A673 (cell line): ENCODE results near the gene SCAF4. TPM values are rescaled to one million over a fixed set of nuclear protein-coding genes. Genes with fewer than 3 reads are reported as not detected.
A peak's percentile ranks its signal among the peaks of the same experiment; 100 is the strongest.
"Not testable (repeated sequence)": the region's sequence is repeated elsewhere in the genome, so short reads cannot be mapped to it uniquely, and the experiment has no call there.

Experiments used
- BruUV-seq: library from RNA; stranded (reverse); fragments of 400-500 nt; replicated peaks from 2 replicates; lab custom pipeline; 2021; lab: Mats Ljungman, UMichigan
- CTCF ChIA-PET: fragments of 300-600 bp; sonication (Branson Sonifier 250); formaldehyde crosslinking; loops from one replicate; lab custom pipeline; 2022; ENCODE audit warnings: antibody characterized with exemption; lab: Charles Lee
- POLR2A ChIA-PET: fragments of 300-600 bp; sonication (Branson Sonifier 250); formaldehyde crosslinking; loops from one replicate; lab custom pipeline; 2022; ENCODE audit warnings: antibody characterized with exemption; ENCODE audit not compliant: low non-redundant PET; lab: Charles Lee
- DNase-seq: peaks from one replicate; pipeline ENCODE4 v3.0.0-alpha.2; 2015; ENCODE audit warnings: low spot score
- H3K27ac ChIP-seq: fragments of 200-600 bp; sonication (generic); 2 replicates; pipeline ENCODE4 v1.5.1; 2016; ENCODE audit warnings: mixed run types, low read depth, mild to moderate bottlenecking, mixed read lengths, antibody characterized with exemption, low read length; ENCODE audit not compliant: poor library complexity, severe bottlenecking
- H3K27me3 ChIP-seq: fragments of 200-600 bp; sonication (generic); replicated peaks from 2 replicates; pipeline ENCODE4 v1.6.1; 2017; ENCODE audit warnings: mixed run types, low read depth, mild to moderate bottlenecking, mixed read lengths, antibody characterized with exemption, low read length; ENCODE audit not compliant: insufficient read depth, poor library complexity
- H3K36me3 ChIP-seq: fragments of 200-600 bp; sonication (generic); 2 replicates; pipeline ENCODE4 v1.6.1; 2016; ENCODE audit warnings: mixed run types, mild to moderate bottlenecking, mixed read lengths, antibody characterized with exemption, low read length; ENCODE audit not compliant: insufficient read depth, poor library complexity, severe bottlenecking
- H3K4me1 ChIP-seq: fragments of 200-600 bp; sonication (generic); 2 replicates; pipeline ENCODE4 v1.6.1; 2017; ENCODE audit warnings: mixed run types, mild to moderate bottlenecking, mixed read lengths, antibody characterized with exemption, low read length; ENCODE audit not compliant: insufficient read depth, poor library complexity, severe bottlenecking
- H3K4me3 ChIP-seq: fragments of 200-600 bp; sonication (generic); 2 replicates; pipeline ENCODE4 v1.5.1; 2016; ENCODE audit warnings: low read depth, mixed run types, mild to moderate bottlenecking, mixed read lengths, low read length; ENCODE audit not compliant: poor library complexity, severe bottlenecking
- H3K9me3 ChIP-seq: fragments of 200-600 bp; sonication (generic); 2 replicates; pipeline ENCODE4 v1.6.1; 2016; ENCODE audit warnings: mixed run types, low read depth, mild to moderate bottlenecking, mixed read lengths, antibody characterized with exemption, low read length; ENCODE audit not compliant: poor library complexity, severe bottlenecking
- EZH2 ChIP-seq: fragments of 200-600 bp; sonication (generic); IDR thresholded peaks from 2 replicates; pipeline ENCODE4 v1.6.1; 2017; ENCODE audit warnings: borderline replicate concordance, low read depth, mild to moderate bottlenecking, mixed read lengths, antibody characterized with exemption, low read length; ENCODE audit not compliant: poor library complexity, severe bottlenecking
- intact Hi-C: fragments of 100-400 bp; cut with micrococcal nuclease; formaldehyde crosslinking; loops from one replicate; pipeline ENCODE4 v1.10.0; 2022; ENCODE audit not compliant: unreplicated experiment
- total RNA-seq: library from RNA; stranded (reverse); gene quantifications from 2 replicates; pipeline ENCODE4 v1.2.3, GENCODE V29; 2021
- TF ChIP-seq, protein P1 (sequence below): fragments of 300-800, 200-600 bp; sonication (generic); conservative IDR thresholded peaks from 2 replicates; pipeline ENCODE4 v1.5.1; 2017; ENCODE audit warnings: low read depth, mild to moderate bottlenecking, antibody characterized with exemption, low read length, moderate library complexity, mixed read lengths

Gene SCAF4
- total RNA-seq, 1 experiment from 2014 or later, result 57.0 TPM

DNA sequence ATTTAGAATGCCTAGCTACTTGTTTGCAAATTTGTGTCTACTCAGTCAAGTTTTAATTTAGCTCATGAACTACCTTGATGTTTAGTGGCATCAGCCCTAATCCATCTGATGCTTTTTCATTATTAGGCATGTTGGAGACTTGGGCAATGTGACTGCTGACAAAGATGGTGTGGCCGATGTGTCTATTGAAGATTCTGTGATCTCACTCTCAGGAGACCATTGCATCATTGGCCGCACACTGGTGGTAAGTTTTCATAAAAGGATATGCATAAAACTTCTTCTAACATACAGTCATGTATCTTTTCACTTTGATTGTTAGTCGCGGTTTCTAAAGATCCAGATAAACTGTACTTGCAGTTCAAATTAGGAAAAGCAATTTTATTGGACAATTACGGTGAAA is 64.8 kb downstream of the SCAF4 start:
- Histone ChIP-seq H3K4me1 (peaks cover 31% of the 10 kb centered on the region), H3K27ac (peak overlapping the region; percentile 8), H3K9me3 (no peaks in the 10 kb centered on the region), H3K4me3 (no peak overlapping the region), H3K36me3 (peaks cover 77% of the 10 kb centered on the region), H3K27me3 (no peaks in the 10 kb centered on the region)
- DNase-seq, result no peak
- POLR2A ChIA-PET, result no interaction called here
- intact Hi-C loops, result no loop called here
- CTCF ChIA-PET, result no interaction called here
- no TSS peak for BruUV-seq
- TF ChIP-seq, protein P1, sequence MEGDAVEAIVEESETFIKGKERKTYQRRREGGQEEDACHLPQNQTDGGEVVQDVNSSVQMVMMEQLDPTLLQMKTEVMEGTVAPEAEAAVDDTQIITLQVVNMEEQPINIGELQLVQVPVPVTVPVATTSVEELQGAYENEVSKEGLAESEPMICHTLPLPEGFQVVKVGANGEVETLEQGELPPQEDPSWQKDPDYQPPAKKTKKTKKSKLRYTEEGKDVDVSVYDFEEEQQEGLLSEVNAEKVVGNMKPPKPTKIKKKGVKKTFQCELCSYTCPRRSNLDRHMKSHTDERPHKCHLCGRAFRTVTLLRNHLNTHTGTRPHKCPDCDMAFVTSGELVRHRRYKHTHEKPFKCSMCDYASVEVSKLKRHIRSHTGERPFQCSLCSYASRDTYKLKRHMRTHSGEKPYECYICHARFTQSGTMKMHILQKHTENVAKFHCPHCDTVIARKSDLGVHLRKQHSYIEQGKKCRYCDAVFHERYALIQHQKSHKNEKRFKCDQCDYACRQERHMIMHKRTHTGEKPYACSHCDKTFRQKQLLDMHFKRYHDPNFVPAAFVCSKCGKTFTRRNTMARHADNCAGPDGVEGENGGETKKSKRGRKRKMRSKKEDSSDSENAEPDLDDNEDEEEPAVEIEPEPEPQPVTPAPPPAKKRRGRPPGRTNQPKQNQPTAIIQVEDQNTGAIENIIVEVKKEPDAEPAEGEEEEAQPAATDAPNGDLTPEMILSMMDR, result no peak
- no peak for TF ChIP-seq EZH2

DNA sequence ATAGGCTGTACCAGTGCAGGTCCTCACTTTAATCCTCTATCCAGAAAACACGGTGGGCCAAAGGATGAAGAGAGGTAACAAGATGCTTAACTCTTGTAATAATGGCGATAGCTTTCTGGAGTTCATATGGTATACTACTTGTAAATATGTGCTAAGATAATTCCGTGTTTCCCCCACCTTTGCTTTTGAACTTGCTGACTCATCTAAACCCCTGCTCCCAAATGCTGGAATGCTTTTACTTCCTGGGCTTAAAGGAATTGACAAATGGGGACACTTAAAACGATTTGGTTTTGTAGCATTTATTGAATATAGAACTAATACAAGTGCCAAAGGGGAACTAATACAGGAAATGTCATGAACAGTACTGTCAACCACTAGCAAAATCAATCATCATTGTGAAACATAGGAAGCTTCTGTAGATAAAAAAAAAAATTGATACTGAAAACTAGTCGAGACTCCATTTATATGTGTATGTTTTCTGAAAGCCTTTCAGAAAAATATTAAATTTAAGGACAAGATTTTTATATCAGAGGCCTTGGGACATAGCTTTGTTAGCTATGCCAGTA is 65.4 kb downstream of the SCAF4 start:
- H3K4me3 ChIP-seq, result no peak overlapping the region
- no TSS peak for BruUV-seq
- no peak for DNase-seq
- no peak for TF ChIP-seq EZH2
- H3K9me3 ChIP-seq, result no peaks in the 10 kb centered on the region
- intact Hi-C loops, result no loop called here
- peak overlapping the region; percentile 28 for H3K27ac ChIP-seq
- no peaks in the 10 kb centered on the region for H3K27me3 ChIP-seq
- ChIA-PET CTCF (no interaction called here), POLR2A (no interaction called here)
- peaks cover 77% of the 10 kb centered on the region for H3K36me3 ChIP-seq
- peaks cover 37% of the 10 kb centered on the region for H3K4me1 ChIP-seq

DNA sequence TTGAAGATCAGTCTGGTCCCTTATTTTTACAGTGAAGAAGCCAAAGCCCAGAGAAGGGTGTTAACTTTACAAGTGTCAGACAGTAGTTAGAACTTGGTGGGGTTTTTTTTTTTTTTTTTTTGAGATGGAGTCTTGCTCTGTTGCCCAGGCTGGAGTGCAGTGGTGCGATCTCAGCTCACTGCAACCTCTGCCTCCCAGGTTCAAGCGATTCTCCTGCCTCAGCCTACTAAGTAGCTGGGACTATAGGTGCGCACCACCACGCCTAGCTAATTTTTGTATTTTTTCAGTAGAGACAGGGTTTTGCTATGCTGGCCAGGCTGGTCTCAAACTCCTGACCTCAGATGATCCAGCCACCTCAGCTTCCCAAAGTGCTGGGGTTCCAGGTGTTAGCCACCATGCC is 66.0 kb downstream of the SCAF4 start:
- H3K4me3 ChIP-seq, CTCF ChIA-PET, H3K27ac ChIP-seq, BruUV-seq, POLR2A ChIA-PET, DNase-seq, intact Hi-C loops, H3K9me3 ChIP-seq, H3K27me3 ChIP-seq: not testable (repeated sequence)
- peaks cover 77% of the 10 kb centered on the region for H3K36me3 ChIP-seq
- peaks cover 44% of the 10 kb centered on the region for H3K4me1 ChIP-seq

DNA sequence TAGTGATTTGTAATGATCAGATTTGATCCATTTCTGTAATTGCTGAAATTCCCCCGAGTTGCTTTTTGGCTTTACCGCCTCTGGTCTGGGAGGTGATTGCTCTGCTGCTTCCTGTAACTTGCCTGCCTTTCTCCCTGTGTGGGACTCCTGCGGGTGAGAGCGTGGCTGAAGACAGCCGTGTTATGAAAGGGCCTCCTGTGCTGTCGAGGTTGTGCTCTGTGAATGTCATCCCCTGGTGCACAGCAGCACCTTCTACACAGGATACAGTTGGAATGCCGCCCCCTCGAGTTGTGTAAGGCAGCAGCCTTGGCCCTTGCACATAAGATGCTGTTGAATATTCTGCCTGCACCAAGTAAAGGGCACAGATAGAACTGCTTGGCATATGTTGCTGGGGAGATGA is 66.5 kb downstream of the SCAF4 start:
- intact Hi-C loops, result no loop called here
- Histone ChIP-seq H3K9me3 (no peaks in the 10 kb centered on the region), H3K4me3 (no peak overlapping the region), H3K36me3 (peaks cover 77% of the 10 kb centered on the region), H3K4me1 (peaks cover 46% of the 10 kb centered on the region), H3K27me3 (no peaks in the 10 kb centered on the region), H3K27ac (no peak overlapping the region)
- TF ChIP-seq, protein P1, result no peak
- TF ChIP-seq EZH2, result no peak
- ChIA-PET CTCF (no interaction called here), POLR2A (no interaction called here)
- no TSS peak for BruUV-seq
- DNase-seq, result peak; percentile 21
